GM23338 (cell line): ENCODE results near the gene GALNT9. TPM values are rescaled to one million over a fixed set of nuclear protein-coding genes. Genes with fewer than 3 reads are reported as not detected.

ENCODE experiments used
- ATAC-seq: fragments of 200-7000 bp; cut with Tn5 transposase; 3 replicates; pipeline ENCODE4 v1.9.1; 2020
- DNase-seq: peaks from one replicate; pipeline ENCODE4 v3.0.0-alpha.2; 2015; ENCODE audit warnings: low spot score
- H2AFZ ChIP-seq: fragments of 200-600 bp; sonication (generic); 2 replicates; pipeline ENCODE4 v1.8.0; 2016; ENCODE audit warnings: antibody characterized with exemption, mild to moderate bottlenecking, moderate library complexity
- H3F3A ChIP-seq: fragments of 200-600 bp; sonication (generic); replicated peaks from 2 replicates; pipeline ENCODE4 v1.8.0; 2017; ENCODE audit warnings: antibody characterized with exemption, mixed run types, low read depth
- H3K27ac ChIP-seq: fragments of 200-600 bp; sonication (generic); 2 replicates; pipeline ENCODE4 v1.6.1; 2016; ENCODE audit warnings: low read depth
- H3K27me3 ChIP-seq: fragments of 200-600 bp; sonication (generic); 2 replicates; pipeline ENCODE4 v1.8.0; 2016; ENCODE audit warnings: mild to moderate bottlenecking, mixed run types, moderate library complexity; ENCODE audit not compliant: insufficient read depth
- H3K36me3 ChIP-seq: fragments of 200-600 bp; sonication (generic); 2 replicates; pipeline ENCODE4 v1.8.0; 2016; ENCODE audit warnings: mild to moderate bottlenecking; ENCODE audit not compliant: insufficient read depth
- H3K4me1 ChIP-seq: fragments of 200-600 bp; sonication (generic); 2 replicates; pipeline ENCODE4 v1.8.0; 2016; ENCODE audit warnings: mild to moderate bottlenecking, moderate library complexity; ENCODE audit not compliant: insufficient read depth
- H3K4me2 ChIP-seq: fragments of 200-600 bp; sonication (generic); 2 replicates; pipeline ENCODE4 v1.7.1; 2017; ENCODE audit warnings: mixed run types
- H3K4me3 ChIP-seq: fragments of 200-600 bp; sonication (generic); 2 replicates; pipeline ENCODE4 v1.6.1; 2016; ENCODE audit warnings: mixed run types
- H3K79me2 ChIP-seq: fragments of 200-600 bp; sonication (generic); replicated peaks from 2 replicates; pipeline ENCODE4 v1.8.0; 2017; ENCODE audit warnings: mild to moderate bottlenecking; ENCODE audit not compliant: insufficient read depth
- H3K9me2 ChIP-seq: fragments of 200-600 bp; sonication (generic); 2 replicates; pipeline ENCODE4 v1.8.0; 2017; ENCODE audit not compliant: insufficient read depth
- H4K20me1 ChIP-seq: fragments of 200-600 bp; sonication (generic); replicated peaks from 2 replicates; pipeline ENCODE4 v1.8.0; 2017; ENCODE audit warnings: mild to moderate bottlenecking; ENCODE audit not compliant: insufficient read depth
- H3K27ac Mint-ChIP-seq: 2 replicates; pipeline ENCODE4 v1.8.0; 2020; ENCODE audit warnings: inconsistent platforms, mild to moderate bottlenecking, moderate library complexity, mixed read lengths
- H3K27me3 Mint-ChIP-seq: 3 replicates; pipeline ENCODE4 v1.8.0; 2022; ENCODE audit warnings: low read depth, mild to moderate bottlenecking, moderate library complexity, mixed read lengths, inconsistent platforms; ENCODE audit not compliant: insufficient read depth, poor library complexity
- H3K36me3 Mint-ChIP-seq: 3 replicates; pipeline ENCODE4 v1.8.0; 2021; ENCODE audit warnings: low read depth, mild to moderate bottlenecking, inconsistent platforms, moderate library complexity, mixed read lengths
- H3K4me1 Mint-ChIP-seq: 3 replicates; pipeline ENCODE4 v1.8.0; 2020; ENCODE audit warnings: mild to moderate bottlenecking, inconsistent platforms, mixed read lengths
- H3K4me3 Mint-ChIP-seq: 3 replicates; pipeline ENCODE4 v1.8.0; 2021; ENCODE audit warnings: moderate library complexity, mild to moderate bottlenecking, inconsistent platforms, mixed read lengths
- H3K9me3 Mint-ChIP-seq: 3 replicates; pipeline ENCODE4 v1.8.0; 2020; ENCODE audit warnings: moderate library complexity, mild to moderate bottlenecking, inconsistent platforms, mixed read lengths
- CREB1 ChIP-seq: fragments of 250-450 bp; sonication (Bioruptor Pico); IDR thresholded peaks from 2 replicates; pipeline ENCODE4 v1.5.0; 2020; ENCODE audit warnings: low read depth, mild to moderate bottlenecking, moderate library complexity
- EZH2 ChIP-seq: fragments of 200-600 bp; sonication (generic); IDR thresholded peaks from one replicate; pipeline ENCODE4 v1.8.0; 2017; ENCODE audit warnings: antibody characterized with exemption, mild to moderate bottlenecking, low read depth; ENCODE audit not compliant: unreplicated experiment
- EZH2phosphoT487 ChIP-seq: fragments of 200-600 bp; sonication (generic); IDR thresholded peaks from one replicate; pipeline ENCODE4 v1.8.1; 2018; ENCODE audit warnings: antibody characterized with exemption; ENCODE audit not compliant: unreplicated experiment
- JUNB ChIP-seq: IDR thresholded peaks from one replicate; pipeline ENCODE4 v1.6.1; 2016; ENCODE audit warnings: antibody characterized with exemption; ENCODE audit not compliant: unreplicated experiment
- NANOG ChIP-seq: IDR thresholded peaks from 2 replicates; pipeline ENCODE4 v1.6.1; 2016; ENCODE audit warnings: antibody characterized with exemption, borderline replicate concordance
- POLR2AphosphoS5 ChIP-seq: IDR thresholded peaks from 2 replicates; pipeline ENCODE4 v1.6.1; 2016; ENCODE audit warnings: antibody characterized with exemption, low read depth
- REST ChIP-seq: IDR thresholded peaks from one replicate; pipeline ENCODE4 v1.6.1; 2018; ENCODE audit warnings: antibody characterized with exemption; ENCODE audit not compliant: unreplicated experiment
- polyA plus RNA-seq: library from polyadenylated mRNA; unstranded; fragments of >200 nt; fragmentation: Nextera tagmentation; extraction: Ambion mirVana; gene quantifications from 2 replicates; pipeline ENCODE4 v1.2.1, GENCODE V29; 2016
- total RNA-seq: library from RNA; depleted of rRNA; stranded (reverse); fragments of >200 nt; shearing (Covaris generic); gene quantifications from 2 replicates; pipeline ENCODE4 v1.2.3, GENCODE V29; 2014
- TF ChIP-seq, protein P1 (sequence below): IDR thresholded peaks from 2 replicates; pipeline ENCODE4 v1.6.1; 2016; ENCODE audit warnings: antibody characterized with exemption

The GALNT9 gene
- total and polyA plus RNA-seq, 2 experiments from 2014 or later: 0.81 to 2.5 TPM

DNA sequence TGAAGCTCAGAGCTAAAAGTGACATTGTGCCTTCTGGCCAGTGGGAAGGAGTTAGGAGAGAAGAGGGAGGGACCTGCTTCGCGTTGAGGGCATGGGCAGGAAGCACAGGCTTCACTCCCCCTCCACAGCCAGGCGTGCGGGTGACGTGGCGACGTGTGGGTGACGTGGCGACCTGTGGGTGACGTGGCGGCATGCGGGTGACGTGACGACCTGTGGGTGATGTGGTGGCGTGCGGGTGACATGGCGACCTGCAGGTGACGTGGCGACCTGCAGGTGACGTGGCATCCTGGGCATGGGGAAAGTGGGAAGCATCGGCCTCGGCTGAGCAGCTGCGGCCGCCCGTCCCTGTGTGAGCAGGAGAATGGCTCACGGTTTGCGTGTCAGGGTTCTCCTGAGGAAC, 8.2 kb upstream of the GALNT9 start:
- no peak for ATAC-seq
- H3K27ac Mint-ChIP-seq: no peak overlapping the region
- peaks cover 22% of the 10 kb centered on the region for H3K27me3 Mint-ChIP-seq

GRCh38 chr12:132336451-132337413, 7.3 kb upstream of the GALNT9 start:
- Mint-ChIP-seq H3K27me3 (peaks cover 22% of the 10 kb centered on the region), H3K4me3 (no peak overlapping the region), H3K9me3 (no peaks in the 10 kb centered on the region), H3K4me1 (no peaks in the 10 kb centered on the region), H3K27ac (no peak overlapping the region), H3K36me3 (no peaks in the 10 kb centered on the region)
- no peak overlapping the region for H3K4me2 ChIP-seq
- no peaks in the 10 kb centered on the region for H3K36me3 ChIP-seq
- no peak overlapping the region for H2AFZ ChIP-seq
- H3K9me2 ChIP-seq: no peaks in the 10 kb centered on the region
- no peak overlapping the region for H3K4me3 ChIP-seq
- H3K4me1 ChIP-seq: no peaks in the 10 kb centered on the region
- DNase-seq (no peak), ATAC-seq (no peak)
- peaks cover 5% of the 10 kb centered on the region; the same call in 1 of the 2 replicates for H3K27me3 ChIP-seq
- H3F3A ChIP-seq: no peaks in the 10 kb centered on the region
- no peaks in the 10 kb centered on the region for H3K79me2 ChIP-seq
- H4K20me1 ChIP-seq: no peaks in the 10 kb centered on the region
- TF ChIP-seq, protein P1, sequence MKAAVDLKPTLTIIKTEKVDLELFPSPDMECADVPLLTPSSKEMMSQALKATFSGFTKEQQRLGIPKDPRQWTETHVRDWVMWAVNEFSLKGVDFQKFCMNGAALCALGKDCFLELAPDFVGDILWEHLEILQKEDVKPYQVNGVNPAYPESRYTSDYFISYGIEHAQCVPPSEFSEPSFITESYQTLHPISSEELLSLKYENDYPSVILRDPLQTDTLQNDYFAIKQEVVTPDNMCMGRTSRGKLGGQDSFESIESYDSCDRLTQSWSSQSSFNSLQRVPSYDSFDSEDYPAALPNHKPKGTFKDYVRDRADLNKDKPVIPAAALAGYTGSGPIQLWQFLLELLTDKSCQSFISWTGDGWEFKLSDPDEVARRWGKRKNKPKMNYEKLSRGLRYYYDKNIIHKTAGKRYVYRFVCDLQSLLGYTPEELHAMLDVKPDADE: no peak
- no peak for TF ChIP-seq POLR2AphosphoS5
- no peak for TF ChIP-seq NANOG
- no peak for TF ChIP-seq EZH2phosphoT487
- no peak for TF ChIP-seq REST
- TF ChIP-seq CREB1 (CRISPR knock-in tag): no peak
- no peak for TF ChIP-seq JUNB
- H3K27ac ChIP-seq: no peak overlapping the region

More for the DNA sequence above, 8.2 kb upstream of the GALNT9 start:
- Mint-ChIP-seq H3K4me1 (no peaks in the 10 kb centered on the region; the same call in 1 of the 3 replicates), H3K4me3 (no peak overlapping the region), H3K9me3 (no peaks in the 10 kb centered on the region), H3K36me3 (no peaks in the 10 kb centered on the region)
- Histone ChIP-seq H3K27me3 (no peaks in the 10 kb centered on the region; the same call in 1 of the 2 replicates), H4K20me1 (no peaks in the 10 kb centered on the region), H3K36me3 (no peaks in the 10 kb centered on the region), H2AFZ (no peak overlapping the region), H3K4me1 (no peaks in the 10 kb centered on the region), H3K79me2 (no peaks in the 10 kb centered on the region), H3K4me2 (no peak overlapping the region), H3K4me3 (no peak overlapping the region), H3F3A (peaks cover 2% of the 10 kb centered on the region), H3K9me2 (no peaks in the 10 kb centered on the region), H3K27ac (no peak overlapping the region)
- DNase-seq: no peak
- TF ChIP-seq JUNB: no peak
- no peak for TF ChIP-seq REST
- TF ChIP-seq EZH2: no peak
